ENCODE results near the gene GHR.

The GHR gene

GRCh38 chr5:42461033-42461432, 37.8 kb downstream of the GHR start:
- DNase-seq (ENCODE audit: insufficient read length, low spot score), result no peak
- no peak for FAIRE-seq

DNA sequence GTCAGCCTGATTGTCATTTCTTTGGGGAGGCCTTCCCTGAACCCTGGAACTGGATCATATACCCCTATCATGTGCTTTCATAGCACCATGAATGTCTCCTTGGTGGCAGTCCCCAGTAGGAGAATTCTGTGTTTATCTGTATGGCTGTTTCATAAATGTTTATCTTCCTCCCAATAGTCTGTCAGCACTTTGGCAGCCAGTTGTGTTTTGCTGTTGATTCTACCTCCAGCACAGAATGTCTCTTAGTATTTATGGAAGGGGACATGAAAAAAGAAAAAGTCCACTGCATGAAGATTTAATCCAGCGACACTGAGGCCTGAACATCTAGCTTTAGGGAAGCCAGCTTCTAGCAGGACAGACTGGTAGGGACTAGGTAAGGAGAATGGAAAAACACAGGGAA, 38.3 kb downstream of the GHR start:
- FAIRE-seq, result no peak

GRCh38 chr5:42462083-42462482, 38.8 kb downstream of the GHR start:
- no peak for DNase-seq (ENCODE audit: insufficient read length, low spot score)
- no peak for FAIRE-seq

More for the DNA sequence above, 38.3 kb downstream of the GHR start:
- DNase-seq (ENCODE audit: insufficient read length, low spot score), result no peak

GRCh38 chr5:42467572-42467971, 44.3 kb downstream of the GHR start:
- FAIRE-seq, result no peak

GRCh38 chr5:42467981-42468524, 44.8 kb downstream of the GHR start:
- FAIRE-seq, result no peak
- DNase-seq (ENCODE audit: insufficient read length, low spot score), result no peak

More at GRCh38 chr5:42467572-42467971, 44.3 kb downstream of the GHR start:
- no peak for DNase-seq (ENCODE audit: insufficient read length, low spot score)

DNA sequence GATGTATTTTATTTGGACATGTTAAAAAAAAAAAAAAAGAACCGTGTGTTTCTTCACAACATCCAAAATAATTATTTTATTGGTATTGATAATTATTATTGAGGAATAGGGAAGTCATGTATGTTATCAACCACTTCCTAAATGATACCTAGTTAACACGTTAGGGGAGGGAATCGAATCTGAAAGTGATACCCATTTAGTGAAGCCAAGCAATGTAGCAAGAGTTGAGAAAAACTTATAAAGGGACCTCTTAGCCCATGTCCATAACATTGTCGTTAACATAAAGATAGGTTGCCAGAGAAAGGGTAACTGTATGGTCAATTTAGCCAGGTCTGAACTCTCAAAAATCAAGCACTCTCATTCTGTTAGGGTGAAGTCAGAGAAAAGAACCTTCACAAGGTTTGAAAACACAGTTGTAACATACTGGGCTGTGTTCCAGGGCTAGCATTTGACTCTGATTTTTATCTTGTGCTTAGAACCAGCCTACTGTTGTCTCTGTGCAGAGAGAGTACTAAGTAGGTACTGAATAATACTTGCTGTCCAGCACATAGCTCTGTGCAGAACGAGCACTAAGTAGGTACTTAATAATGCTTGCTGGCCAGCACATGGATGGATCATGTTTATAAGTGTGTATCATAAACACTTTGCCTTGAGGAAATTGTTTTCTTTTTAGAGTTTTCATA, 60.4 kb downstream of the GHR start:
- FAIRE-seq (no peak), DNase-seq (ENCODE audit: insufficient read length, low spot score) (no peak)

DNA sequence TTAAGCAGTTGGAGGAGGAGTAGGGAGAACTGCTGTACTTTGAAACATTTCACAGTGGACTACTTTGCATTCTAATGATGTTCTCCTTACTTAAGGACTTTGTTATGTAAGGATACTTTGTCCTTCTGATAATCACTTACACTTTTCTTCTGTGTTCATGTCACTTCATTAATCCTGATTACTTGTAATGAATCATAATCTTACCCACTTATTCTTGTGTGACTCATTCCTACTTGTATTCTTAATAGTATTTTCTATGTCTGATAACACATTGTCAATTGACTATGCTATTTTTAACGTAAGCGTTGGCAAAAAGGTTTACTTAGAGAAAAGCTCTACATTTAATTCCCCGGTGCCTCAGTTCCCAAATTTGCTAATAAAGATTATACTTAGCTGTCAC, 63.8 kb downstream of the GHR start:
- FAIRE-seq (no peak), DNase-seq (ENCODE audit: insufficient read length, low spot score) (no peak)

DNA sequence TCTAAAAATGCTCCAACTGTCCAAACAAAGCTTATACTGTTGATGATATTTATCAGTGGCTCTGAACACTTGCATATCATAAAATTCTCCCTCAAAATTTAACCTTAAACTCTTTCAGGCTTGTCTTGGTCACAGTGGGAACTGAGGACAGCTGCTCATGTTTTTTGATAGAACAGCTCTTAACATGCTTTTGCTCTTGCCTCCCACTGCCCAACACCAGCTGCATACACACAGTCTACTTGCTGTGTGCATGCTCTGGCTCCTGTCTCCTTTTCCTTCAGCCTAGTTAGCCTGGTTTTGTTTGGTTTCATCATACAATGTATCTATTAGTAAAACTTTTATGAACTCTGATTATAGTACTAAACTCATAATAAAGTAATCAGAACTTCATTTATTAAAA, 64.6 kb downstream of the GHR start:
- FAIRE-seq, result no peak
- DNase-seq (ENCODE audit: insufficient read length, low spot score), result no peak

- no peak for FAIRE-seq
- DNase-seq (ENCODE audit: insufficient read length, low spot score), result no peak
These were observed 67.6 kb downstream of the GHR start for GRCh38 chr5:42490831-42491230.

DNA sequence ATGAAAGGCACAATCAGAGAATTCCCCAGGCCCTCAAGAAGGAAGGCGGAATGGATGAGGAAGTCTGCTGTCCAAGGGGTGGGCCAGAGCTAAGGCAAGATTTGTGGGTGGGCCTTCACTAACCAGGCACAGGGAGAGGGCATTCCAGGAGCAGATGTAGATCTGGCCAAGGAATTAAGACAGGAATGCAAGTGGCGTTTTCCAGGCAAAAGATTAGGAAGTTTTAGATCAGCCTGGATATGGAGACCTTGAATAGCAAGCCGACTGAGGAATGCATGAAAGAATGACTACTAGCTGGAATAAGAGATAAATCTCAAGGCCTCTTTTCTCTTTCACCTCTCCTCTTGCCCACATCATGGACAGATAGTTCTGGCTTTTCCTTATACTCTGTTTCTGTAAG, 68.5 kb downstream of the GHR start:
- no peak for DNase-seq (ENCODE audit: insufficient read length, low spot score)
- FAIRE-seq, result no peak

DNA sequence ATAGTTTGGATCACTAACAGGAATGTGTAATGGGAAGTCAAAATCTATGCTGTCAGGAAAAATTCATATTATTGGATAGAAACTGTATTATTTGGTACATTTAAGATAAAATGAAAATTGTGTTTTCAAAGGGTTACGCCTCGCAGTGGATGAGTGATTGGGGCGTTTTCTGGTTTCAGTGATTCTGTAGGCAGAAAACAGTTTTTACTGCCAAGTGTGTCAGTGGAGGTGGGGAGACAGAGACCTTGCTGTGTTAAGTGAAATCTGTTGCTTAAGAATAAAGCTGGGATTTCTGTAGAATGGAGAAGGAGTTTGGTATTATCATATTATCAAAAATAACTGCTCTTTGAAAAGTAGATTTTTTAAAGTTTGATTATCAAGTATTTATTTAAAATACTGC, 69.7 kb downstream of the GHR start:
- no peak for DNase-seq (ENCODE audit: insufficient read length, low spot score)
- no peak for FAIRE-seq

GRCh38 chr5:42494414-42494813, 71.2 kb downstream of the GHR start:
- FAIRE-seq (no peak), DNase-seq (ENCODE audit: insufficient read length, low spot score) (no peak)

- FAIRE-seq (no peak), DNase-seq (ENCODE audit: insufficient read length, low spot score) (no peak)
These were observed 72.7 kb downstream of the GHR start for GRCh38 chr5:42495914-42496313.

- FAIRE-seq, result no peak
- no peak for DNase-seq (ENCODE audit: insufficient read length, low spot score)
These were observed 73.3 kb downstream of the GHR start for GRCh38 chr5:42496397-42497156.

DNA sequence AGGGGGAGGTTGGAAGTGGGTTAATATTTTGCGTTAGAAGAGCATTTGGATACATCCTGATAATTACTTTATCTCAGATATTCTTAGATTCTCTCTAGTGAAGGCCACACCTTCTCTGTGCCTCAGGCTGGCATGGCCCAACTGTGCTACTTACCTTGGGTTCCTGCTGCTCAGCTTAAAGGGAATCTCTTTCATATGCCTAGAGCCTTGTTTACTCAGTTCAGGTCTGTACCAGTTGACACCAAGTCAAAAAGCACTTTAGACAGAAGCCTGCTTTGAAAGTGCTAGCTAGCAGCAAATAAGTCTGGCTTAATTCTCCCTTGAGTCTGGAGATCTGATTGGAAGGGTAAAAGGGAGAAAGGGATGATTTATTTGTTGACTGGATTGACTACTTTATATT, 74.8 kb downstream of the GHR start:
- DNase-seq (ENCODE audit: insufficient read length, low spot score), result no peak

DNA sequence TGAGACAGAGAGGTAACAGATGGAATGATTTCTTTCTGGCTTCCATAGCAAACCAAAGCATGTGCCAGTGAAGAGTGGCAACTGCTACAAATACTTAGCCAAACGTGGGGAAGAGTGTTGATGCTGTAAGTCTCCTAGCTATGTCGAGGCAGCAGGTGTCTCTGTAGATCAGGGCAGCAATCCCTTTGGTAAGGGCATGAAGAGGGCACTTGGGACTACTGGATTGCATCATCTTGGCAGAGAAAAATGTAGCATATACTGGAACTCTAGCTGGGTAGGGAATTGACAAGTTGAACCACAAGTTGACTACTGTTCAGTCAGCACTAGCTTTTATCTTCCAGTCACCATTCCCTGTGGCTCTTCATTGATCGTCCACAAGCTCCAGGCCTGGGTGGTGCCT, 75.8 kb downstream of the GHR start:
- DNase-seq (ENCODE audit: insufficient read length, low spot score), result no peak
- no peak for FAIRE-seq

More for the DNA sequence above, 74.8 kb downstream of the GHR start:
- no peak for FAIRE-seq

GRCh38 chr5:42500003-42500599, 76.9 kb downstream of the GHR start:
- DNase-seq (ENCODE audit: insufficient read length, low spot score) (no peak), FAIRE-seq (no peak)

GRCh38 chr5:42502613-42503470, 79.6 kb downstream of the GHR start:
- FAIRE-seq, result no peak
- no peak for DNase-seq (ENCODE audit: insufficient read length, low spot score)

DNA sequence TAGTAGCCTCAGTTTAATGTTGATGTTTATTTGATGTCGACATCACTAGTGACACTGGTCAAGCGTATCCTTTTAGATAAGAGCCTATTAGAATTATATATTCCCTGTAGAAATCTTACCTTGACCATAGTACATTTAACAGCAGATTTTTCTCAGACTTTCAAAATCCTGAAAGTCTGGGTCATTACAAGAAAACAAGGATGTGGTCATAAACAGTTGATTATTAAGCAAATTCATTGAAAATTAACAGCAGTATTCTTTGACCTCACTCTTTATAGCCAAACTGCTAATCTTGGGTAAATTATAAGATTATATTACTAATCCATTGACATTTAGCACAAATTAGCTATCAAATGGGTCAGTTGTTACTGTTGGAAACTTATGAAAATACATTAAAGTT, 83.4 kb downstream of the GHR start:
- no peak for DNase-seq (ENCODE audit: insufficient read length, low spot score)
- no peak for FAIRE-seq

- no peak for DNase-seq (ENCODE audit: insufficient read length, low spot score)
- no peak for FAIRE-seq
These were observed 84.3 kb downstream of the GHR start for GRCh38 chr5:42507451-42508097.

All from GM19239 (cell line).